Chondrocyte (in vitro differentiated cells): Measurements from ENCODE around the gene LRBA. TPM values are rescaled to one million over a fixed set of nuclear protein-coding genes. Genes with fewer than 3 reads are reported as not detected.

ENCODE experiments used
- DNase-seq: peaks from one replicate; pipeline ENCODE4 v3.0.0; 2021; ENCODE audit warnings: mixed read lengths, low spot score
- H3K27ac Mint-ChIP-seq: one replicate; pipeline ENCODE4 v1.8.0; 2021; ENCODE audit warnings: mild to moderate bottlenecking, moderate library complexity, mixed read lengths; ENCODE audit not compliant: unreplicated experiment
- H3K27me3 Mint-ChIP-seq: 2 replicates; pipeline ENCODE4 v1.8.0; 2021; ENCODE audit warnings: low read depth, mixed read lengths
- H3K36me3 Mint-ChIP-seq: 2 replicates; pipeline ENCODE4 v1.8.0; 2021; ENCODE audit warnings: low read depth, mixed read lengths
- H3K4me1 Mint-ChIP-seq: 2 replicates; pipeline ENCODE4 v1.8.0; 2021; ENCODE audit warnings: low read depth, mild to moderate bottlenecking, mixed read lengths
- H3K4me3 Mint-ChIP-seq: one replicate; pipeline ENCODE4 v1.8.0; 2021; ENCODE audit warnings: mild to moderate bottlenecking, moderate library complexity, mixed read lengths; ENCODE audit not compliant: unreplicated experiment
- H3K9me3 Mint-ChIP-seq: 2 replicates; pipeline ENCODE4 v1.8.0; 2021; ENCODE audit warnings: low read depth, mixed read lengths
- total RNA-seq: library from RNA; stranded (reverse); gene quantifications from 3 replicates; pipeline ENCODE4 v1.2.1, GENCODE V29; 2021
- TF ChIP-seq, protein P1 (sequence below): fragments of 200-600 bp; sonication (generic); IDR thresholded peaks from 2 replicates; pipeline ENCODE4 v1.5.0; 2021; ENCODE audit warnings: antibody characterized with exemption, mild to moderate bottlenecking, moderate library complexity

The LRBA gene
- total RNA-seq, 1 donor from 2014 or later, result 19.7 TPM

DNA sequence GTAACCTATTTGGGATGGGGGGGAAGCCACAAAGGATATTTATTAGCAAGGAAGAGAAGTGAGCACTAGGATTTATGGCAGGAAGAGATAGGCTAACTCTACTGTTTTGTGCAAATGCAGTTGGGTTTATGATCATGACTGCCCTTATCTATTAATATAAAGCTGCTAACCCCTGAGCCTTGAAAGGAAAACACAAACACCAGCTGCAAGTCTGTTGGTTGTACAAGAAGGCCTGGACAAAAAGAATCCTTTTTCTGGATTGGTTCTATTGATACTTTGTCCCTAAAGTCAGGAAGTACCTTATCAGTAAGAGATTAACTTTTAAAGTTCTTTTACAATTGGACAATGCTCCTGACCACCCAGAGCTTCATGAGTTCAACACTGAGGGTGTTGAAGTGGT is 188.8 kb downstream of the LRBA start:
- no peak for DNase-seq
- H3K9me3 Mint-ChIP-seq, result peaks cover 11% of the 10 kb centered on the region
- no peak overlapping the region for H3K4me3 Mint-ChIP-seq
- H3K4me1 Mint-ChIP-seq, result peaks cover 4% of the 10 kb centered on the region
- TF ChIP-seq, protein P1, sequence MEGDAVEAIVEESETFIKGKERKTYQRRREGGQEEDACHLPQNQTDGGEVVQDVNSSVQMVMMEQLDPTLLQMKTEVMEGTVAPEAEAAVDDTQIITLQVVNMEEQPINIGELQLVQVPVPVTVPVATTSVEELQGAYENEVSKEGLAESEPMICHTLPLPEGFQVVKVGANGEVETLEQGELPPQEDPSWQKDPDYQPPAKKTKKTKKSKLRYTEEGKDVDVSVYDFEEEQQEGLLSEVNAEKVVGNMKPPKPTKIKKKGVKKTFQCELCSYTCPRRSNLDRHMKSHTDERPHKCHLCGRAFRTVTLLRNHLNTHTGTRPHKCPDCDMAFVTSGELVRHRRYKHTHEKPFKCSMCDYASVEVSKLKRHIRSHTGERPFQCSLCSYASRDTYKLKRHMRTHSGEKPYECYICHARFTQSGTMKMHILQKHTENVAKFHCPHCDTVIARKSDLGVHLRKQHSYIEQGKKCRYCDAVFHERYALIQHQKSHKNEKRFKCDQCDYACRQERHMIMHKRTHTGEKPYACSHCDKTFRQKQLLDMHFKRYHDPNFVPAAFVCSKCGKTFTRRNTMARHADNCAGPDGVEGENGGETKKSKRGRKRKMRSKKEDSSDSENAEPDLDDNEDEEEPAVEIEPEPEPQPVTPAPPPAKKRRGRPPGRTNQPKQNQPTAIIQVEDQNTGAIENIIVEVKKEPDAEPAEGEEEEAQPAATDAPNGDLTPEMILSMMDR, result no peak
- H3K27ac Mint-ChIP-seq, result no peak overlapping the region
- peaks cover 19% of the 10 kb centered on the region for H3K36me3 Mint-ChIP-seq
- H3K27me3 Mint-ChIP-seq, result no peaks in the 10 kb centered on the region

DNA sequence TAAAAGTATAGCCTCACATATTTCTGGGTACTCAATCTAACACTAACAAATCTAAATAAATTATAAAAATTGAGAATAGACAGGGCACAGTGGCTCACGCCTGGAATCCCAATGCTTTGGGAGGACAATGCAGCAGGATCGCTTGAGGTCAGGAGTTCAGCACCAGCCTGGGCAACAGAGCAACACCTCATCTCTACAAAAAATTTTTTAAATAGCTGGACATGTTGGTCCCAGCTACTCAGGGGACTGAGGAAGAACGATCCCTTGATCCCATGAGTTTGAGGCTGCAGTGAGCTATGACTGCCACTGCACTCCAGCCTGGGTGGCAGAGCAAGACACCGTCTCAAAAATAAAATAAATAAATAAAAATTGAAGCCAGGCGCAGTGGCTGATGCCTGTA is 192.7 kb downstream of the LRBA start:
- Mint-ChIP-seq H3K36me3 (peaks cover 9% of the 10 kb centered on the region), H3K4me3 (no peak overlapping the region), H3K27me3 (no peaks in the 10 kb centered on the region), H3K4me1 (peaks cover 16% of the 10 kb centered on the region), H3K9me3 (peaks cover 11% of the 10 kb centered on the region), H3K27ac (no peak overlapping the region)
- TF ChIP-seq, protein P1, result no peak
- DNase-seq, result no peak

DNA sequence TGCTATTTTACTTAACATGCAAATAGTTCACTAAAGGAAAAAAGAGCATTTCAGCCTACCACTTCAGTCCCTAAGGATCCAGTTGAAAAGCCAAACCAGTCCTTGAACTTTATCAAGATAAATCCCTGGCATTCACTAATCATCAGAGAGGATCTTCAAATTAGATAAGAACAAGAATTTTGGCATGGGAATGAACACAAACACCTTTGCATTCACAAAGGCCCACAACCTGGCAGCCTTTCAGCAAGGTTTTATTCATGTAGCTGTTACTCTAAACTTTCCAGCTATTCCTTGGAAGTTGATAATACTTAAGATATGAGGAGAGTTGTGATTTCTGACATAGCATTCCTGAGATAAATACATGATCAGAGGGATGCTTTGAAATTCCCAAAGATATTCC is 193.4 kb downstream of the LRBA start:
- DNase-seq, result no peak
- H3K27ac Mint-ChIP-seq, result no peak overlapping the region
- H3K9me3 Mint-ChIP-seq, result peaks cover 13% of the 10 kb centered on the region
- TF ChIP-seq, protein P1, result no peak
- H3K4me1 Mint-ChIP-seq, result peaks cover 21% of the 10 kb centered on the region
- H3K27me3 Mint-ChIP-seq, result no peaks in the 10 kb centered on the region
- H3K4me3 Mint-ChIP-seq, result no peak overlapping the region
- peaks cover 4% of the 10 kb centered on the region for H3K36me3 Mint-ChIP-seq

DNA sequence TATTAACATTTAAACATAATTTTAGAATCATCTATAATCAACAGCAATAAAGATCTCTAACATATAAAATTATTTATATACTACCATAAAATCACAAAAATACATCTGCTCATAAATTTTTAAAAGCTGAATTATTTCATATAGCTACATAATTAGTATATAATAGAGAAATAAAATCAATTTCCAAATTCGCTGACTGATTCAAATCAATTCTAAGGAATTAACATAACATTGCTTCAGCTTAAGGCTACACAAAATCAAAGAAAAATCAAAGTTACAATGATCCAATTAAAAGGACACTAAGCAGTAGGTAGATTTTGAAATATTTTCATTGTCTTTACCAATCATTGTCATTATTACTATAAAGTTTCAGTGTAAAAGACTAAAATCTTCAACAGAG is 194.7 kb downstream of the LRBA start:
- peaks cover 28% of the 10 kb centered on the region for H3K4me1 Mint-ChIP-seq
- no peak overlapping the region for H3K4me3 Mint-ChIP-seq
- peaks cover 13% of the 10 kb centered on the region for H3K9me3 Mint-ChIP-seq
- H3K36me3 Mint-ChIP-seq, result peaks cover 2% of the 10 kb centered on the region
- no peak for DNase-seq
- TF ChIP-seq, protein P1, result no peak
- H3K27ac Mint-ChIP-seq, result no peak overlapping the region
- no peaks in the 10 kb centered on the region for H3K27me3 Mint-ChIP-seq

DNA sequence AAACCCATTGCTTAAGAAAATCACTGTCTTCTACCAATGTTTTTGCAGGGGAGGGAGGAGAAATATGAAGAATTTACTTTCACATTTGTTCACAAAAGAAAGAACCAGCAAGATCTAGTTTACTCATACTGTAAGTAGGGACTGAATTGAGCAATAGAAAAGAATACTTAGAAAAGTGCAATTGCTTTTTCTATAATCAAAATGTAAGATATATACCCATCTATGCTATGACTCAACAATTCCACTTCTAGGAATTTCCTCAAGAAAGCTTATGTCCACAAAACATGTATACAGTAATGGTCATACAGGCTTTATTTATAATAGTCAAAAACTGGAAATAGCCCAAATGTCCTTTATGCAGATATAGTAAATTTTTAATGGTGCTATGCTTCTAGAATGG is 196.4 kb downstream of the LRBA start:
- DNase-seq, result no peak
- TF ChIP-seq, protein P1, result no peak
- Mint-ChIP-seq H3K4me3 (no peak overlapping the region), H3K4me1 (peaks cover 24% of the 10 kb centered on the region), H3K36me3 (no peaks in the 10 kb centered on the region), H3K27ac (peak overlapping the region; percentile 79), H3K9me3 (peaks cover 6% of the 10 kb centered on the region), H3K27me3 (no peaks in the 10 kb centered on the region)
